ENCODE results near the gene CADM3. TPM values are rescaled to one million over a fixed set of nuclear protein-coding genes. Genes with fewer than 3 reads are reported as not detected.
A peak's percentile ranks its signal among the peaks of the same experiment; 100 is the strongest.

The CADM3 gene
- total and polyA plus RNA-seq, 2 experiments from 2014 or later = 0.37 to 0.77 TPM

GRCh38 chr1:159207080-159207479, 35.7 kb downstream of the CADM3 start:
- peaks cover 33% of the 10 kb centered on the region for H3K27me3 ChIP-seq

DNA sequence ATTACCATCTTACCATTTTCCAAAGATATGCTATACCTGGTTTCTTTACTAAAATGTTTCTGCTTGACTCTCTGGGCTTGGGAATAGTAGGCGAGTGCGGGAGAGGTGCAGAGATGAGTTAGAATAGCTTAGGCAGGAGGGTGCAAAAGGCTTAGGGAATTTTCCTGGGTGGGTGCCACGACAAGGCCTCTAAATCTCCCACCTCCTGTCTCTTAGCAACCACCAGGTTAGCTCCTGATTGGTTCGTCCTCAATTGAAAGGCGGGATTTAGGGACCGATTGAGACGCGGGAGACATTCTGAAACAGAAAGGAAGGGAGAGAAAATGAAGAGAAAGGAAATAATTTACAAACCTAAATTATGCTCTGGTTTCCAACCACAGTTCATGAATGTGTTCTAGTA, 36.4 kb downstream of the CADM3 start:
- Histone ChIP-seq H3K36me3 (replicated peaks; ENCODE audit: insufficient read depth, low read depth) (no peaks in the 10 kb centered on the region), H3K27ac (no peak overlapping the region), H4K20me1 (ENCODE audit: insufficient read depth, poor library complexity, severe bottlenecking) (no peaks in the 10 kb centered on the region), H3K4me1 (ENCODE audit: insufficient read depth) (no peaks in the 10 kb centered on the region), H3K9me2 (replicated peaks; ENCODE audit: insufficient read depth) (no peaks in the 10 kb centered on the region), H3K79me2 (no peaks in the 10 kb centered on the region), H3K4me3 (no peak overlapping the region), H3K27me3 (peaks cover 33% of the 10 kb centered on the region), H2AFZ (no peak overlapping the region), H3K4me2 (no peak overlapping the region), H3K9me3 (ENCODE audit: low read depth) (no peaks in the 10 kb centered on the region)
- DNase-seq (ENCODE audit: low spot score) = no peak
- TF ChIP-seq EZH2 (IDR thresholded peaks at IDR 0.05; ENCODE audit: borderline replicate concordance) (peak; percentile 40), CTCF (IDR thresholded peaks at IDR 0.05; ENCODE audit: poor library complexity) (no peak)
- WGBS (ENCODE audit: low lambda C conversion rate, missing lambda C conversion rate) = 35% methylated on average over 8 of the region's 8 CpGs

More at GRCh38 chr1:159207080-159207479, 35.7 kb downstream of the CADM3 start:
- Histone ChIP-seq H4K20me1 (ENCODE audit: insufficient read depth, poor library complexity, severe bottlenecking) (no peaks in the 10 kb centered on the region), H3K9me2 (replicated peaks; ENCODE audit: insufficient read depth) (no peaks in the 10 kb centered on the region), H3K4me3 (no peak overlapping the region), H3K4me2 (no peak overlapping the region), H3K27ac (no peak overlapping the region), H2AFZ (no peak overlapping the region), H3K9me3 (ENCODE audit: low read depth) (no peaks in the 10 kb centered on the region), H3K79me2 (no peaks in the 10 kb centered on the region), H3K4me1 (ENCODE audit: insufficient read depth) (no peaks in the 10 kb centered on the region), H3K36me3 (replicated peaks; ENCODE audit: insufficient read depth, low read depth) (no peaks in the 10 kb centered on the region)
- 87% methylated on average over 5 of the region's 5 CpGs for WGBS (ENCODE audit: low lambda C conversion rate, missing lambda C conversion rate)
- TF ChIP-seq EZH2phosphoT487 (IDR thresholded peaks at IDR 0.05; ENCODE audit: low read depth, severe bottlenecking, unreplicated experiment) = no peak
- no peak for TF ChIP-seq CTCF (IDR thresholded peaks at IDR 0.05; ENCODE audit: poor library complexity)
- no peak for TF ChIP-seq EZH2 (IDR thresholded peaks at IDR 0.05; ENCODE audit: borderline replicate concordance)
- no peak for DNase-seq (ENCODE audit: low spot score)

DNA sequence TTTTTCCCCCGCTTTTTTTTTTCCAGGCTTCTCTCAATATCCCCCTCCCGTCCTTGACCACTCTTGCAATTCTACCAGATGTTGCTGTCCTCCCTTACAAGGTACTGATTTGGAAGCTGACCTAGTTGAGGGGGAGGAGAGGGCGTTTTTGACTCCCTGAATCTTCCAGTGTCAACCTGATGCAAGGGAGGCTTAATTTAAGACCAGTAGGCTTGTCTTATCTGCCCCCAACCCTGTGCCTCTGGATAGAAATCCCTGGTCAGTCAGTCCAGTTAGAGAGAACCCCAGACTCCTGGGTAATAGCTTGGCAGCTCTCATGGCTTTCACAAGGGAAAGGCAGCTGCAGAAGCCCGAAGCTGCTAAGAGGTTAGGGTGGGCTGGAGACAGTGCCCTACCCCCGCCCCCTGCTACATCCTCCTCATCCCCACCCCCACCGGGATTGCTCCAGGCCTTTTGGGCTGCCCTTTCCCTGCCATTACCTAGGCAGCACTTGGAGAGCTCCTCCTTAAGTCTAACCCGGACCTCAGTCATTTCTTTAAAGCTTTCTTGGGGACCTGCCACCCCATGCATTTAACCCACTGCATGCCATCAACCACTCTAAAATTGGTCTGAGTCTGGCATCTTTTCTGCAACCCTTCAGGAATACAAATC, 36.9 kb downstream of the CADM3 start:
- no peak overlapping the region for H3K4me2 ChIP-seq
- no peaks in the 10 kb centered on the region for H3K9me3 ChIP-seq (ENCODE audit: low read depth)
- H3K36me3 ChIP-seq (replicated peaks; ENCODE audit: insufficient read depth, low read depth) = no peaks in the 10 kb centered on the region
- no peaks in the 10 kb centered on the region for H4K20me1 ChIP-seq (ENCODE audit: insufficient read depth, poor library complexity, severe bottlenecking)
- H3K79me2 ChIP-seq = no peaks in the 10 kb centered on the region
- TF ChIP-seq CTCF (IDR thresholded peaks at IDR 0.05; ENCODE audit: poor library complexity) = no peak
- H3K27me3 ChIP-seq = peaks cover 33% of the 10 kb centered on the region
- H3K4me1 ChIP-seq (ENCODE audit: insufficient read depth) = no peaks in the 10 kb centered on the region
- H3K4me3 ChIP-seq = no peak overlapping the region
- WGBS (ENCODE audit: low lambda C conversion rate, missing lambda C conversion rate) = 9% methylated on average over 7 of the region's 7 CpGs
- no peak for DNase-seq (ENCODE audit: low spot score)
- no peak overlapping the region for H3K27ac ChIP-seq
- no peak overlapping the region for H2AFZ ChIP-seq
- no peaks in the 10 kb centered on the region for H3K9me2 ChIP-seq (replicated peaks; ENCODE audit: insufficient read depth)

GRCh38 chr1:159209061-159209460, 37.6 kb downstream of the CADM3 start:
- 84% methylated on average over 7 of the region's 7 CpGs for WGBS (ENCODE audit: low lambda C conversion rate, missing lambda C conversion rate)
- Histone ChIP-seq H3K9me3 (ENCODE audit: low read depth) (no peaks in the 10 kb centered on the region), H3K36me3 (replicated peaks; ENCODE audit: insufficient read depth, low read depth) (no peaks in the 10 kb centered on the region), H3K4me3 (no peak overlapping the region), H3K9me2 (replicated peaks; ENCODE audit: insufficient read depth) (no peaks in the 10 kb centered on the region), H3K27me3 (peaks cover 33% of the 10 kb centered on the region), H2AFZ (no peak overlapping the region), H3K79me2 (no peaks in the 10 kb centered on the region), H4K20me1 (ENCODE audit: insufficient read depth, poor library complexity, severe bottlenecking) (no peaks in the 10 kb centered on the region), H3K4me1 (ENCODE audit: insufficient read depth) (no peaks in the 10 kb centered on the region), H3K27ac (no peak overlapping the region), H3K4me2 (no peak overlapping the region)
- TF ChIP-seq EZH2 (IDR thresholded peaks at IDR 0.05; ENCODE audit: borderline replicate concordance) (no peak), EZH2phosphoT487 (IDR thresholded peaks at IDR 0.05; ENCODE audit: low read depth, severe bottlenecking, unreplicated experiment) (no peak), CTCF (IDR thresholded peaks at IDR 0.05; ENCODE audit: poor library complexity) (no peak)
- DNase-seq (ENCODE audit: low spot score) = no peak
